ACC112 (cell line): ENCODE results near the gene JAML.

Experiments used
- H2AFZ ChIP-seq: fragments of 200-600 bp; sonication (generic); one replicate; pipeline ENCODE4 v1.6.0; 2017; ENCODE audit warnings: antibody characterized with exemption, low read length; ENCODE audit not compliant: unreplicated experiment
- H3K27ac ChIP-seq: fragments of 200-600 bp; sonication (generic); 2 replicates; pipeline ENCODE4 v1.5.1; 2014; ENCODE audit warnings: low read depth, mild to moderate bottlenecking, antibody characterized with exemption, low read length, moderate library complexity
- H3K27me3 ChIP-seq: fragments of 200-600 bp; sonication (generic); 2 replicates; pipeline ENCODE4 v1.6.1; 2014; ENCODE audit warnings: mild to moderate bottlenecking, antibody characterized with exemption, low read length, moderate library complexity, mixed read lengths; ENCODE audit not compliant: insufficient read depth
- H3K36me3 ChIP-seq: fragments of 200-600 bp; sonication (generic); 2 replicates; pipeline ENCODE4 v1.6.1; 2016; ENCODE audit warnings: mild to moderate bottlenecking, antibody characterized with exemption, low read length, moderate library complexity, mixed read lengths; ENCODE audit not compliant: insufficient read depth
- H3K4me1 ChIP-seq: fragments of 200-600 bp; sonication (generic); one replicate; pipeline ENCODE4 v1.6.1; 2016; ENCODE audit warnings: low read length, mixed read lengths; ENCODE audit not compliant: insufficient read depth, unreplicated experiment, control insufficient read depth
- H3K4me3 ChIP-seq: fragments of 200-600 bp; sonication (generic); 2 replicates; pipeline ENCODE4 v1.5.1; 2014; ENCODE audit warnings: mild to moderate bottlenecking, low read depth, low read length
- H3K79me2 ChIP-seq: fragments of 200-600 bp; sonication (generic); one replicate; pipeline ENCODE4 v1.6.0; 2016; ENCODE audit warnings: low read length; ENCODE audit not compliant: control insufficient read depth, unreplicated experiment, insufficient read depth

JAML gene

DNA sequence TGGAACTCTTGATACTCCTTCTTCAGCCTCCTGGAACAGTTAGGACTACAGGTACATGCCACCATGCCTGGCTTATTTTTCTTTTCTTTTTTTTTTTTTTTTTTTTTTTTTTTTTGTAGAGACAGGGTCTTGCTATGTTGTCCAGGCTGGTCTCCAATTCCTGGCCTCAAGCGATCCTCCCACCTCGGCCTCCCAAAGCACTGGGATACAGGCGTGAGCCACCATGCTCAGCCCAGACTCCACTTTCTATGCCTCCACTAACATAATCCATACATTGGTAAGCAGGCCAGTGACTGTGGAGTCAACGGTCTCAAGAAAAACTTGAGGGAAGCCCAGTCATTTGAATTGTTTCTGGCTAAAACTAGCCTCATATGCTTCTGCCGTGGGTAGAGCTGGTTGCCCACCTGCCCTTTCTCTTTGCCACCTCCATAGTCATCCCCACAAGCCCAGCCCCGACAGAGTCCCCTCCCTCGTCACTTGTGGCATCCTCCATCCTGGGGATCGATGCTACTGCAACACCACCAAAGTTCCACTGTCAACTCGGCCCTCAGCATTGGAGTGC lies 50.7 kb downstream of the JAML start:
- no peak overlapping the region for H3K4me3 ChIP-seq
- H3K27me3 ChIP-seq, result peaks cover 71% of the 10 kb centered on the region
- H3K4me1 ChIP-seq, result no peaks in the 10 kb centered on the region
- no peaks in the 10 kb centered on the region for H3K79me2 ChIP-seq
- no peak overlapping the region for H3K27ac ChIP-seq
- no peaks in the 10 kb centered on the region for H3K36me3 ChIP-seq
- no peak overlapping the region for H2AFZ ChIP-seq

DNA sequence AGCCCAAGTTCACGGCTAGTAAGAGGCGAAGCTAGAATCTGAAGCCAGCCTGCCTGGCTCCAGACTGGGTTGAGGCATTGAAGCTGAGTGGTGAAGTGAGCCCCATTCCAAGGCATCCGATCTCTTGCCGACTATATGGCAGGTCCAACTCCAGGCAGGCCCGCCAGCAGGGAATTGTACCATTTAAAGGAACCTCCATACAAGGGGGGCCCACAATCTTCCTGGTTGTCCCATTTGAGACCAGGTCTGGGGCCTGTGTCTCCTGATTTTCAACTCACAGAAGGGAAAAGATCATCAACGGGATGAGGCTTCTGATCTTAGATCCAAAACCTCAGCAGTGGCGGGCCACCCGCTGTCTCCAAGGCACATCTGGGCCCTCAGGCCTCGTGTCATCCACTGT lies 52.5 kb downstream of the JAML start:
- Histone ChIP-seq H3K4me1 (no peaks in the 10 kb centered on the region), H3K27me3 (peaks cover 88% of the 10 kb centered on the region), H3K36me3 (no peaks in the 10 kb centered on the region), H3K4me3 (no peak overlapping the region), H3K79me2 (no peaks in the 10 kb centered on the region), H3K27ac (no peak overlapping the region), H2AFZ (no peak overlapping the region)

DNA sequence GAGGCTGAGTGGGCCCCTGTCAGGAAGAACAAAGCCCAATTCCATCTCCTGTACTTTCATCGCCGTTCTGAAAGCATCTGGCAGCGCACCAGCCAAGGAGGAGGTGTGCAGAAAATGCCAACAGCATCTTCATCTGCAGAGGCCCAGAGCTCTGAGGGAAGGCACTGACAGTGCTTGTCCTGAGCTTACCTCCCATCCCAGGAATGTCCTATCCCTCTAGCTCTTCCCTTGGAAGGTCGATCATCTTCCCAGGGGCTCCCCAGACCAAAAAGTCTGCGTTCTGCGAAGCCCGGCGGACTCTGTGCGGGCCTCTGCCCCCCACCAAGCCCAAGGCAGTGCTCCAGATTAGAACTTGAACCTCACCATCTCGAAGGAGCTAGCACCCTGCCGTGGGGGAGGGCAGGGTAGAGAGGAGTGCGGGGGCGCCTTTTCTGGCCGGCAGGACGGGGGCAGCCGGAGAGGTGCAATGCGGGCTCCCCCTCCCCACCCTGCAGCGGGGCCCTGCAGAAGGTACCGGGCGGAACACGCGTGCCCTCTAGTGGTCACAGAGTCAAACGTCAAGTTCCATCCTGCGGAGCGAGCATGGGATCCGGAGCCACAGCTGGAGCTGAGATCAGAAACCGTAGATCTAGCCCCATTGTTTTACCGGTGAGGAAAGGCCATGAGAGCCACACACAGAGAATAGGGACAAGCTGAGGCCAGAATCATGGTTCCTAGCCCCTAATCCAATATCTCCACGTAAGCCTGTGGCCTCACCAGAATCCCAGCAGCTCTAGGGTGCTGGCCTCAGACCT lies 53.3 kb downstream of the JAML start:
- H3K27me3 ChIP-seq, result peaks cover 84% of the 10 kb centered on the region
- H3K27ac ChIP-seq, result no peak overlapping the region
- H3K36me3 ChIP-seq, result no peaks in the 10 kb centered on the region
- H3K79me2 ChIP-seq, result no peaks in the 10 kb centered on the region
- no peak overlapping the region for H3K4me3 ChIP-seq
- H3K4me1 ChIP-seq, result no peaks in the 10 kb centered on the region
- H2AFZ ChIP-seq, result no peak overlapping the region

DNA sequence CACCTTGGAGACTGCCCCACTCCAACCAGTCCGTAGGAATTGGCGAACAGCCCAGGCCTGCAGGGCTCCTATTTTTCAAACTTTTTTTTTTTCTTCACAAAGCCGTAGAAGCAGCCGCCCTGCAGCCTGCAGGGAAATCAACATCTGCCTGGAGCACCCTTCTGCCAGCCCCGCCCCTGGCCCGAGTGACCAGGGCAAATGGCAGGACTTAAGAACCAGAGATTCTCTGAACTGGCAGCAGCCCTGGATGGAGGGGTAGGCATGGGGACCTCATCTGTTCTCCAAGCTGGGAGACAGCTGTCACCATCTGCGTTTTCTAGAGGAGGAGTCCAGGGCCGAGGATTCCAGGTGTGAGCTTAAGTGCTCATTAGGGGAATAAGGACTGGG lies 53.9 kb downstream of the JAML start:
- peaks cover 79% of the 10 kb centered on the region for H3K27me3 ChIP-seq
- H3K4me1 ChIP-seq, result no peaks in the 10 kb centered on the region
- H3K4me3 ChIP-seq, result no peak overlapping the region
- no peaks in the 10 kb centered on the region for H3K36me3 ChIP-seq
- no peak overlapping the region for H3K27ac ChIP-seq
- H3K79me2 ChIP-seq, result no peaks in the 10 kb centered on the region
- no peak overlapping the region for H2AFZ ChIP-seq

DNA sequence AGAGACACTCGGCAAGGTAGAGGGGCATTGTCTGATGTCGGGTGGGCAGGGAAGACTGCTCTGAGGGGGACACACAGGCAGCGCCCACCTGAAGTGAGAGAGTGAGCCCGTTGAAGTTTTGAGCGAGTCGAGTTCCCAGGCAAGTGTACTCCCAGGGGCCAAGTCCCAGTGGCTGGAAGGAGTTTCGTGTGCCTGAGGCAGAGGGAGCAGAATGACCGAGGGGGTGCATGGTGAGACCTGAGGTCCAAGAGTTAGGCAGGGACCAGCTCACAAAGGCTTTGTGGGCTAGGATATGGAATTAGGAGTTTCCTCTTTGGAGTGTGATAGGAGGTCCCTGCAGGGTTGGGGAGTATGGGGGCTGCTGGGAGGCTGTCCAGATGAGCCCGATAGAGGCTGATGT lies 54.6 kb downstream of the JAML start:
- H3K27me3 ChIP-seq, result peaks cover 72% of the 10 kb centered on the region

DNA sequence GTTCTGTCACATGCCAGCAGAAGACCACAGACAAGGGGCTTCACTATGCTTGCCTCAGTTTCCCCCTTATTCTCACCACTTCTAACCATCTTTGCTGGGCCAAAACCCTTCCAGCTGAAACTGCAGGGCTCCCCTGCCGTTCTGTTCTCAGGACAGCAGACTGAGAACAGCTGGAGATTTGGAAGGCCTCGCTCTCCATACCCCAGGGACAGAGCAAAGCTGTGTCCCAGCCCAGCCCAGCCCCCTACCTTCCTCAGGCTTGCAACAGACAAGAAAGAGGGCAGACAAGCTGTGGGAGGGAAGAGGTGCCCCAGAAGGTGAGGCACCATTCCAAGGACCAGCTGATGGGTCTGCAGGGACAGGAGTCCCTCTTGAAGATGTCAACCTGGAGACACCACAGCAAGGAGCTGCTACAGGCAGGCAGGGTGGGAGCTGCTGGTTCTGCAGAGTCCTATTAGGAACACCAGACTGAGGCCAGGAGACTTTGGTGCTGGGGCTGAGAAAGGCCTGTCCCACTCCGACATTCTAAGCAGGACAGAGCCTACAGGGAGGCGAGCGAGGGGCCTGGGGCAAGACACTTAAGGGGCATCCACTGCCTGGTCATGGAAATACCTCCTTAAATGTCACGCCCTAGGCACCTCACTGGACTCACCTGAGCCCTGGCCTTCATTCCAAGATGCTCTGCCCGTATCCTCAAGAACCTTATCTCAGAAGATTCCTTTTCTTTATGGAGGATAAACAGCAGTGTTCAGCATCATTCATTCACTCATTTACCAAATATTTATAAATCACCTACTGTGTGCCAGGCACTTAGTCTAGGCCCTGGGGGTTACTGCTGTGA lies 55.3 kb downstream of the JAML start:
- Histone ChIP-seq H3K79me2 (no peaks in the 10 kb centered on the region), H3K27ac (no peak overlapping the region), H3K36me3 (no peaks in the 10 kb centered on the region), H2AFZ (no peak overlapping the region), H3K27me3 (peaks cover 69% of the 10 kb centered on the region), H3K4me3 (no peak overlapping the region), H3K4me1 (no peaks in the 10 kb centered on the region)

More for the DNA sequence above, 54.6 kb downstream of the JAML start:
- Histone ChIP-seq H3K36me3 (no peaks in the 10 kb centered on the region), H2AFZ (no peak overlapping the region), H3K27ac (no peak overlapping the region), H3K79me2 (no peaks in the 10 kb centered on the region), H3K4me1 (no peaks in the 10 kb centered on the region), H3K4me3 (no peak overlapping the region)

DNA sequence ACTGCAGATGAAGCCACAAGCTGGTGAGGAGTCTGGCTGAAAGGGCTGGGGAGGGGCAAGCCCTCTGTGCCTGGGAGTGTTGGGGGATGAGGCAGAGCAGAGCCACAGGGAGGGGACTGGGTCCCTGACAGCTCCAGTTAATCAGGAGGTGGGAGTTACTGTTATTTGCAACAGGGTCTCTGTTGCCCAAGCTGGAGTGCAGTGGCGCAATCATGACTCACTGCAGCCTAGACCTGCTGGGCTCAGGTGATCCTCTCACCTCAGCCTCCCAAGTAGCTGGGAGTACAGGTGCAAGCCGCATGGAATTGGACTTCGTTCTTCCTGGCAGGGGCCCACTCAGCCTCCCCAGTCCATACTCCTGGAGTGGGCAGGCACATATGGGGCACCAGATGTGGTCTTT lies 56.1 kb downstream of the JAML start:
- Histone ChIP-seq H2AFZ (no peak overlapping the region), H3K79me2 (no peaks in the 10 kb centered on the region), H3K27me3 (peaks cover 70% of the 10 kb centered on the region), H3K4me3 (no peak overlapping the region), H3K36me3 (no peaks in the 10 kb centered on the region), H3K27ac (no peak overlapping the region), H3K4me1 (no peaks in the 10 kb centered on the region)

DNA sequence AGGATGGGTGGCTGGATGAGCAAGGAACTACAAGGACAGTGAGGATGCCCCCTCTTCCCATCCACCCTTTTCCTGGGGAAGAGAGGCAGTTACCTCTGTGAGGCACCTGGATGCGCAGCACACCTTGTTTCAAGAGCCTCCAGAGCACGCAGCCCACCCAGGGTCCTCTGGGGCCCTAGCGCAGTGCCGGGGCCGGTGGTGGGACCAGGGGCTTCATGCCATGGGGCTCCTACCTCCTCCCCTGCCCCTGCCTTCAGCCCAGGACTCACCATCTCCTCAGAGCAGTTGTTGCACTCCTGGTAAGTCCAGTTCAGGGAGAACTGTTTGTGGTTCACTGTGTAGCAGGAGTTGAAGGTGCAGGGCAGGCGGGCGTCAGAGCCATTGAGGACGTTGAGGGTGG lies 56.5 kb downstream of the JAML start:
- H3K27ac ChIP-seq, result no peak overlapping the region
- H3K79me2 ChIP-seq, result no peaks in the 10 kb centered on the region
- H3K27me3 ChIP-seq, result peaks cover 73% of the 10 kb centered on the region
- H3K4me1 ChIP-seq, result no peaks in the 10 kb centered on the region
- no peak overlapping the region for H3K4me3 ChIP-seq
- H3K36me3 ChIP-seq, result no peaks in the 10 kb centered on the region
- H2AFZ ChIP-seq, result no peak overlapping the region

DNA sequence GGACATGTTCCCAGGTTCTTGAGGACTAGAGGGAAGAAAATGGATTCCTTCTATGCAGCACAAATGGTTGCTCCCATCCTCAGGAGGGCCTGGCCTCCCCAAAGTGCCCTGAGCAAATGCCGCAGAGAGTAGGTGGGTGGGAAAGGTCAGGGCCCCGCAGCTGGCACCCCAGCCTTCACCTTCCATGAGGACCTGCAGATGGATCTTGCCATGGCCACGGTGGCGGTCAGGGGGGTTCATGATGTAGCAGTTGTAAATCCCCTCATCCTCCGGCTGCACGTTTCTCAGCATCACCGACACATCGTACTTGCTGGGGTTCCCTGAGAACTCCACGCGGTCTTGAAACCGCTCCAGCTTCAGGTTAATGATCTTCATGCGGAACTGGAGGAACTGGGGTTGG lies 56.9 kb downstream of the JAML start:
- Histone ChIP-seq H3K27me3 (peaks cover 73% of the 10 kb centered on the region), H3K36me3 (no peaks in the 10 kb centered on the region), H3K27ac (no peak overlapping the region), H3K79me2 (no peaks in the 10 kb centered on the region), H3K4me3 (no peak overlapping the region), H2AFZ (no peak overlapping the region), H3K4me1 (no peaks in the 10 kb centered on the region)

DNA sequence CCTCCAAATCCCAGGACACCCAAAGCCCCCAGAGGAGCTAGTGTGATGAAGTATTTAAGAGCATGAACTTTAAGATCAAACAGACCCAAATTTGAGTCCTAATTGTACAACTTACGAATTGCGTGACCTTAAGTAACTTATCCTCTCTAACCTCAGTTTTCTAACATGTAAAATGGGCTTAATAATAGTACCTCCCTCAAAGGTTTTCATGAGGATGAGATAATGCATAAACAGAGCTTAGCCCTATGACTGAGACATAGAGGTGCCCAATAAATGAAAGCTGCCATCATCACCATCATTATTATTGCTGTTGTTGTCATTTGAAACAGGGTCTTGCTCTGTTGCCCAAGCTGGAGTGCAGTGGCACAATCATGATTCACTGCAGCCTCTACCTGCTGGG lies 57.6 kb downstream of the JAML start:
- Histone ChIP-seq H3K4me3 (no peak overlapping the region), H3K27me3 (peaks cover 75% of the 10 kb centered on the region), H3K36me3 (no peaks in the 10 kb centered on the region), H3K79me2 (no peaks in the 10 kb centered on the region), H3K27ac (no peak overlapping the region), H3K4me1 (no peaks in the 10 kb centered on the region), H2AFZ (no peak overlapping the region)
